ENCODE measurements around the gene ACTL6B. TPM values are rescaled to one million over a fixed set of nuclear protein-coding genes. Genes with fewer than 3 reads are reported as not detected.
A peak's percentile ranks its signal among the peaks of the same experiment; 100 is the strongest.

ACTL6B gene
- total and polyA plus RNA-seq, 9 of the 15 experiments (the other 6 are each of a cell fraction or from before 2014, with no cell fraction given) = not detected

GRCh38 chr7:100675581-100676350, 19.5 kb upstream of the ACTL6B start (continued):
- TF ChIP-seq SMC3 (conservative IDR thresholded peaks at IDR 0.05; ENCODE audit: insufficient read depth, low read depth, low read length) = no peak
- TF ChIP-seq ZNF644 (tag; IDR thresholded peaks at IDR 0.05; ENCODE audit: low read depth) = no peak
- no peak for TF ChIP-seq ATF2 (CRISPR knock-in tag; IDR thresholded peaks at IDR 0.05)
- peak; percentile 54 for TF ChIP-seq PCBP1 (IDR thresholded peaks at IDR 0.05; ENCODE audit: low read depth, low read length, poor library complexity, severe bottlenecking)
- no peak for TF ChIP-seq ZBTB12 (CRISPR knock-in tag; IDR thresholded peaks at IDR 0.05)
- no peak for TF ChIP-seq TGIF2 (CRISPR knock-in tag; IDR thresholded peaks at IDR 0.05)
- peak; percentile 27; the same call in 1 of the 2 replicates for TF ChIP-seq KLF13 (tag; IDR thresholded peaks at IDR 0.05; ENCODE audit: borderline replicate concordance, low read depth)
- TF ChIP-seq ZNF717 (CRISPR knock-in tag; IDR thresholded peaks at IDR 0.05) = no peak
- no peak for TF ChIP-seq SIRT6 (IDR thresholded peaks at IDR 0.05; ENCODE audit: low read depth, low read length)
- TF ChIP-seq ZBTB1 (CRISPR knock-in tag; IDR thresholded peaks at IDR 0.05; ENCODE audit: borderline replicate concordance, low read depth) = no peak
- no peak for TF ChIP-seq HEY1 (CRISPR knock-in tag; IDR thresholded peaks at IDR 0.05; ENCODE audit: borderline replicate concordance)
- TF ChIP-seq ATF7 (IDR thresholded peaks at IDR 0.05) = peak; percentile 45; the same call in 1 of the 2 replicates
- TF ChIP-seq FOXP4 (CRISPR knock-in tag; IDR thresholded peaks at IDR 0.05; ENCODE audit: borderline replicate concordance) = no peak
- TF ChIP-seq RCOR1 (IDR thresholded peaks at IDR 0.05; ENCODE audit: borderline replicate concordance in 1 of 2, low read depth in 2 of 2, low read length in 2 of 2) = peak in 1 of 2 experiments; percentile 59; a peak in 1 of 4 replicates
- TF ChIP-seq XRCC5 (IDR thresholded peaks at IDR 0.05; ENCODE audit: low read depth, low read length) = 0 out of 2 replicates have a peak, but pooled peaks have one; percentile 24
- no peak for TF ChIP-seq MCM7 (IDR thresholded peaks at IDR 0.05)
- no peak for TF ChIP-seq KLF6 (CRISPR knock-in tag; IDR thresholded peaks at IDR 0.05; ENCODE audit: borderline replicate concordance)
- peak; percentile 50 for TF ChIP-seq FOXM1 (IDR thresholded peaks at IDR 0.05; ENCODE audit: low read depth)
- no peak for TF ChIP-seq FOXM1 (CRISPR knock-in tag; IDR thresholded peaks at IDR 0.05; ENCODE audit: low read depth)
- TF ChIP-seq UBTF (IDR thresholded peaks at IDR 0.05; ENCODE audit: borderline replicate concordance in 1 of 2, low read depth in 2 of 2, low read length in 2 of 2) = 0 out of 4 replicates have a peak, but pooled peaks of 1 of the 2 experiments have one; percentile 21

All from K562 (cell line).